MM.1S (cell line): ENCODE measurements around the gene STK4.

Source experiments
- DNase-seq: peaks from one replicate; pipeline ENCODE4 v3.0.0-alpha.2; 2015
- H2AFZ ChIP-seq: fragments of 300-600 bp; sonication (generic); 2 replicates; pipeline ENCODE4 v1.6.0; 2016; ENCODE audit warnings: antibody characterized with exemption, low read length
- H3F3A ChIP-seq: fragments of 300-600 bp; sonication (generic); 2 replicates; pipeline ENCODE4 v1.6.1; 2016; ENCODE audit warnings: mild to moderate bottlenecking, antibody characterized with exemption, low read length, moderate library complexity, mixed read lengths; ENCODE audit not compliant: insufficient read depth
- H3K27ac ChIP-seq: fragments of 300-600 bp; sonication (generic); 2 replicates; pipeline ENCODE4 v1.5.1; 2016; ENCODE audit warnings: mild to moderate bottlenecking, low read length
- H3K27me3 ChIP-seq: fragments of 300-600 bp; sonication (generic); replicated peaks from 2 replicates; pipeline ENCODE4 v1.6.0; 2016; ENCODE audit warnings: low read length; ENCODE audit not compliant: insufficient read depth
- H3K36me3 ChIP-seq: fragments of 300-600 bp; sonication (generic); replicated peaks from 2 replicates; pipeline ENCODE4 v1.6.1; 2016; ENCODE audit warnings: mild to moderate bottlenecking, low read length, mixed read lengths; ENCODE audit not compliant: insufficient read depth
- H3K4me1 ChIP-seq: fragments of 300-600 bp; sonication (generic); 2 replicates; pipeline ENCODE4 v1.6.1; 2016; ENCODE audit warnings: low read length, mixed read lengths
- H3K4me2 ChIP-seq: fragments of 300-600 bp; sonication (generic); 2 replicates; pipeline ENCODE4 v1.6.0; 2016; ENCODE audit warnings: low read depth, low read length
- H3K4me3 ChIP-seq: fragments of 300-600 bp; sonication (generic); 2 replicates; pipeline ENCODE4 v1.5.1; 2016; ENCODE audit warnings: low read length, mixed read lengths
- H3K79me2 ChIP-seq: fragments of 300-600 bp; sonication (generic); 2 replicates; pipeline ENCODE4 v1.6.1; 2016; ENCODE audit warnings: mixed run types, low read length, mixed read lengths
- H3K9ac ChIP-seq: fragments of 300-600 bp; sonication (generic); 2 replicates; pipeline ENCODE4 v1.6.1; 2016; ENCODE audit warnings: low read length, mixed read lengths
- H3K9me2 ChIP-seq: fragments of 300-600 bp; sonication (generic); replicated peaks from 2 replicates; pipeline ENCODE4 v1.6.1; 2016; ENCODE audit warnings: mild to moderate bottlenecking, low read length, mixed read lengths; ENCODE audit not compliant: insufficient read depth
- H3K9me3 ChIP-seq: fragments of 300-600 bp; sonication (generic); replicated peaks from 2 replicates; pipeline ENCODE4 v1.6.1; 2016; ENCODE audit warnings: mild to moderate bottlenecking, low read length, mixed read lengths; ENCODE audit not compliant: insufficient read depth
- H4K20me1 ChIP-seq: fragments of 300-600 bp; sonication (generic); 2 replicates; pipeline ENCODE4 v1.6.1; 2016; ENCODE audit warnings: mild to moderate bottlenecking, low read length, moderate library complexity, mixed read lengths; ENCODE audit not compliant: insufficient read depth
- CTCF ChIP-seq: fragments of 300-600 bp; sonication (generic); IDR thresholded peaks from 2 replicates; pipeline ENCODE4 v1.5.1; 2016; ENCODE audit warnings: antibody characterized with exemption, low read length, mixed read lengths
- EZH2 ChIP-seq: fragments of 300-600 bp; sonication (generic); optimal IDR thresholded peaks from 2 replicates; pipeline ENCODE3; 2017; ENCODE audit warnings: low read depth, mild to moderate bottlenecking, antibody characterized with exemption, low read length, mixed read lengths
- EZH2phosphoT487 ChIP-seq: fragments of 300-600 bp; sonication (generic); IDR thresholded peaks from 2 replicates; pipeline ENCODE4 v1.6.1; 2018; ENCODE audit warnings: antibody characterized with exemption, low read length

The STK4 gene

GRCh38 chr20:45038745-45039474, 72.6 kb downstream of the STK4 start:
- Histone ChIP-seq H3K4me3 (no peak overlapping the region), H3K36me3 (0 out of 2 replicates have a peak, but pooled peaks cover 3% of the 10 kb centered on the region), H2AFZ (no peak overlapping the region), H4K20me1 (no peaks in the 10 kb centered on the region), H3K27ac (no peak overlapping the region), H3K9me3 (no peaks in the 10 kb centered on the region), H3K4me2 (no peak overlapping the region), H3K9ac (no peak overlapping the region), H3K9me2 (no peaks in the 10 kb centered on the region), H3K4me1 (peaks cover 18% of the 10 kb centered on the region), H3K27me3 (no peaks in the 10 kb centered on the region), H3F3A (peaks cover 20% of the 10 kb centered on the region), H3K79me2 (peaks cover 89% of the 10 kb centered on the region)
- TF ChIP-seq EZH2phosphoT487 = no peak
- TF ChIP-seq CTCF = no peak
- no peak for TF ChIP-seq EZH2
- no peak for DNase-seq

DNA sequence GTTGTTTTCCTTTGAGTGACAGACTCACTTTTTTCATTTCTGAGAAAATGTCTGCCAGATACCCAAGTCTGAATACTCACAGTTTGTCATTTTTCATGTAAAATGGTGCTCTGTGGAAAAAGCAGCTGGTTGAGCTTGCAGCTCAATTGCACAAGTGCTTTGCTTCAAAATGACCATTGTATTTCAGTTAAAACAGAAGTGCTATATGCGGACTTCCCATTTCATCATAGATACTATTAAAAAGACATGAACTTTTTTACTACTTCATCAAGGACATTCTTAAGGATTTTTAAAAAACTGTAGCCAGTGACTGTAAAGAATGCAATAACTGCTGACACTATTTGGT, 73.1 kb downstream of the STK4 start:
- no peaks in the 10 kb centered on the region for H3K27me3 ChIP-seq
- no peak overlapping the region for H3K4me2 ChIP-seq
- 0 out of 2 replicates have a peak, but pooled peaks cover 3% of the 10 kb centered on the region for H3K36me3 ChIP-seq
- peaks cover 94% of the 10 kb centered on the region for H3K79me2 ChIP-seq
- H3K9me3 ChIP-seq = no peaks in the 10 kb centered on the region
- H3K9me2 ChIP-seq = no peaks in the 10 kb centered on the region
- DNase-seq = no peak
- H3K4me1 ChIP-seq = peaks cover 18% of the 10 kb centered on the region
- no peak overlapping the region for H3K27ac ChIP-seq
- H3K4me3 ChIP-seq = no peak overlapping the region
- TF ChIP-seq EZH2 (no peak), CTCF (no peak), EZH2phosphoT487 (no peak)
- H3F3A ChIP-seq = peaks cover 15% of the 10 kb centered on the region
- no peaks in the 10 kb centered on the region for H4K20me1 ChIP-seq
- no peak overlapping the region for H2AFZ ChIP-seq
- H3K9ac ChIP-seq = no peak overlapping the region

GRCh38 chr20:45041464-45042337, 75.4 kb downstream of the STK4 start:
- Histone ChIP-seq H3K27me3 (no peaks in the 10 kb centered on the region), H3K4me1 (no peaks in the 10 kb centered on the region), H3K9ac (no peak overlapping the region), H3F3A (peaks cover 11% of the 10 kb centered on the region; the same call in 1 of the 2 replicates), H3K4me3 (no peak overlapping the region), H3K4me2 (no peak overlapping the region), H3K9me2 (no peaks in the 10 kb centered on the region), H3K9me3 (no peaks in the 10 kb centered on the region), H2AFZ (no peak overlapping the region), H4K20me1 (0 out of 2 replicates have a peak, but pooled peaks cover 2% of the 10 kb centered on the region), H3K27ac (no peak overlapping the region), H3K79me2 (peaks cover 93% of the 10 kb centered on the region), H3K36me3 (0 out of 2 replicates have a peak, but pooled peaks cover 3% of the 10 kb centered on the region)
- no peak for DNase-seq
- no peak for TF ChIP-seq EZH2phosphoT487
- no peak for TF ChIP-seq CTCF
- TF ChIP-seq EZH2 = no peak
